Measurements from ENCODE around the gene GNG2. TPM values are rescaled to one million over a fixed set of nuclear protein-coding genes. Genes with fewer than 3 reads are reported as not detected.

The GNG2 gene
- polyA plus RNA-seq, 1 of the 3 experiments (the other 2 are of a cell fraction), result 17.8 TPM

GRCh38 chr14:51942971-51943370, 82.6 kb downstream of the GNG2 start:
- Histone ChIP-seq H3K9ac (no peak overlapping the region), H4K20me1 (ENCODE audit: insufficient read depth) (no peaks in the 10 kb centered on the region), H3K9me2 (no peaks in the 10 kb centered on the region), H3K4me3 (ENCODE audit: low read depth in 2 of 2, low read length in 1 of 2) (no peak overlapping the region), H3K27me3 (ENCODE audit: insufficient read depth) (no peaks in the 10 kb centered on the region), H3K4me2 (no peak overlapping the region), H3F3A (replicated peaks; ENCODE audit: insufficient read depth) (no peaks in the 10 kb centered on the region), H3K9me3 (no peaks in the 10 kb centered on the region), H2AFZ (ENCODE audit: low read depth) (no peak overlapping the region), H3K4me1 (ENCODE audit: control insufficient read depth in 1 of 2, insufficient read depth in 2 of 2, low read depth in 1 of 2, low read length in 1 of 2) (peaks cover 0 to 3% of the 10 kb centered on the region in 2 experiments; a peak in 2 of 4 replicates), H3K36me3 (replicated peaks in 1 of 2; ENCODE audit: control insufficient read depth in 1 of 2, insufficient read depth in 2 of 2, low read length in 1 of 2) (peaks cover 0 to 2% of the 10 kb centered on the region in 2 experiments), H3K27ac (ENCODE audit: low read depth in 2 of 2, low read length in 1 of 2) (no peak overlapping the region), H3K79me2 (ENCODE audit: insufficient read depth) (no peaks in the 10 kb centered on the region)
- 88% methylated on average over 1 of the region's 2 CpGs for WGBS (ENCODE audit: low lambda C conversion rate)
- DNase-seq, result no peak
- POLR2A ChIA-PET, result no interaction called here
- TF ChIP-seq EP300 (IDR thresholded peaks at IDR 0.05; ENCODE audit: borderline replicate concordance in 1 of 2, low read depth in 1 of 2, low read length in 1 of 2), result no peak
- TF ChIP-seq NFIC (IDR thresholded peaks at IDR 0.05; ENCODE audit: borderline replicate concordance), result no peak
- no peak for TF ChIP-seq TAF1 (IDR thresholded peaks at IDR 0.05; ENCODE audit: borderline replicate concordance, low read depth, low read length)
- no peak for TF ChIP-seq MAX (IDR thresholded peaks at IDR 0.05; ENCODE audit: low read depth)
- no peak for TF ChIP-seq ELF1 (IDR thresholded peaks at IDR 0.05)
- no peak for TF ChIP-seq TCF12 (IDR thresholded peaks at IDR 0.05)
- TF ChIP-seq MEF2A (IDR thresholded peaks at IDR 0.05; ENCODE audit: borderline replicate concordance, low read depth), result no peak
- no peak for TF ChIP-seq FOXJ3 (CRISPR knock-in tag; IDR thresholded peaks at IDR 0.05)
- TF ChIP-seq, protein P1, sequence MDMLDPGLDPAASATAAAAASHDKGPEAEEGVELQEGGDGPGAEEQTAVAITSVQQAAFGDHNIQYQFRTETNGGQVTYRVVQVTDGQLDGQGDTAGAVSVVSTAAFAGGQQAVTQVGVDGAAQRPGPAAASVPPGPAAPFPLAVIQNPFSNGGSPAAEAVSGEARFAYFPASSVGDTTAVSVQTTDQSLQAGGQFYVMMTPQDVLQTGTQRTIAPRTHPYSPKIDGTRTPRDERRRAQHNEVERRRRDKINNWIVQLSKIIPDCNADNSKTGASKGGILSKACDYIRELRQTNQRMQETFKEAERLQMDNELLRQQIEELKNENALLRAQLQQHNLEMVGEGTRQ (IDR thresholded peaks at IDR 0.05; ENCODE audit: borderline replicate concordance, low read depth, low read length), result no peak
- TF ChIP-seq FOXM1 (IDR thresholded peaks at IDR 0.05; ENCODE audit: low read depth), result no peak
- TF ChIP-seq YY1 (IDR thresholded peaks at IDR 0.05; ENCODE audit: low read depth), result no peak
- CTCF ChIA-PET, result no interaction called here

GRCh38 chr14:51950007-51950406, 89.6 kb downstream of the GNG2 start:
- Histone ChIP-seq H3K4me2 (no peak overlapping the region), H3K79me2 (ENCODE audit: insufficient read depth) (no peaks in the 10 kb centered on the region), H3K9me2 (no peaks in the 10 kb centered on the region), H3F3A (replicated peaks; ENCODE audit: insufficient read depth) (no peaks in the 10 kb centered on the region), H3K27me3 (ENCODE audit: insufficient read depth) (no peaks in the 10 kb centered on the region), H3K4me3 (ENCODE audit: low read depth in 2 of 2, low read length in 1 of 2) (no peak overlapping the region), H2AFZ (ENCODE audit: low read depth) (no peak overlapping the region), H3K9ac (no peak overlapping the region), H3K4me1 (ENCODE audit: control insufficient read depth in 1 of 2, insufficient read depth in 2 of 2, low read depth in 1 of 2, low read length in 1 of 2) (no peaks in the 10 kb centered on the region), H3K36me3 (replicated peaks in 1 of 2; ENCODE audit: control insufficient read depth in 1 of 2, insufficient read depth in 2 of 2, low read length in 1 of 2) (peaks cover 22 to 23% of the 10 kb centered on the region in 2 experiments), H3K27ac (ENCODE audit: low read depth in 2 of 2, low read length in 1 of 2) (no peak overlapping the region), H3K9me3 (no peaks in the 10 kb centered on the region), H4K20me1 (ENCODE audit: insufficient read depth) (no peaks in the 10 kb centered on the region)
- CTCF ChIA-PET, result no interaction called here
- 56% methylated on average over 2 of the region's 2 CpGs for WGBS (ENCODE audit: low lambda C conversion rate)
- DNase-seq, result no peak
- POLR2A ChIA-PET, result no interaction called here
- no peak for TF ChIP-seq POLR2AphosphoS5 (IDR thresholded peaks at IDR 0.05; ENCODE audit: low read depth, low read length)
- no peak for TF ChIP-seq RAD21 (IDR thresholded peaks at IDR 0.05; ENCODE audit: low read length)
- no peak for TF ChIP-seq RFX5 (IDR thresholded peaks at IDR 0.05; ENCODE audit: low read length)
- TF ChIP-seq, protein P2, sequence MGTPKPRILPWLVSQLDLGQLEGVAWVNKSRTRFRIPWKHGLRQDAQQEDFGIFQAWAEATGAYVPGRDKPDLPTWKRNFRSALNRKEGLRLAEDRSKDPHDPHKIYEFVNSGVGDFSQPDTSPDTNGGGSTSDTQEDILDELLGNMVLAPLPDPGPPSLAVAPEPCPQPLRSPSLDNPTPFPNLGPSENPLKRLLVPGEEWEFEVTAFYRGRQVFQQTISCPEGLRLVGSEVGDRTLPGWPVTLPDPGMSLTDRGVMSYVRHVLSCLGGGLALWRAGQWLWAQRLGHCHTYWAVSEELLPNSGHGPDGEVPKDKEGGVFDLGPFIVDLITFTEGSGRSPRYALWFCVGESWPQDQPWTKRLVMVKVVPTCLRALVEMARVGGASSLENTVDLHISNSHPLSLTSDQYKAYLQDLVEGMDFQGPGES (IDR thresholded peaks at IDR 0.05; ENCODE audit: low read depth, low read length), result no peak
- TF ChIP-seq PBX3 (IDR thresholded peaks at IDR 0.05), result no peak
- TF ChIP-seq SMC3 (IDR thresholded peaks at IDR 0.05; ENCODE audit: low read depth, low read length), result no peak
- no peak for TF ChIP-seq MXI1 (IDR thresholded peaks at IDR 0.05; ENCODE audit: low read depth, low read length)
- no peak for TF ChIP-seq ELF1 (IDR thresholded peaks at IDR 0.05)
- no peak for TF ChIP-seq MEF2A (IDR thresholded peaks at IDR 0.05; ENCODE audit: borderline replicate concordance, low read depth)
- TF ChIP-seq EZH2phosphoT487 (IDR thresholded peaks at IDR 0.05; ENCODE audit: borderline replicate concordance, low read depth), result no peak
- no peak for TF ChIP-seq SIN3A (IDR thresholded peaks at IDR 0.05; ENCODE audit: borderline replicate concordance, low read depth, low read length)
- TF ChIP-seq YY1 (IDR thresholded peaks at IDR 0.05; ENCODE audit: low read depth), result no peak
- no peak for TF ChIP-seq GABPA (IDR thresholded peaks at IDR 0.05; ENCODE audit: low read depth)
- TF ChIP-seq, protein P3, sequence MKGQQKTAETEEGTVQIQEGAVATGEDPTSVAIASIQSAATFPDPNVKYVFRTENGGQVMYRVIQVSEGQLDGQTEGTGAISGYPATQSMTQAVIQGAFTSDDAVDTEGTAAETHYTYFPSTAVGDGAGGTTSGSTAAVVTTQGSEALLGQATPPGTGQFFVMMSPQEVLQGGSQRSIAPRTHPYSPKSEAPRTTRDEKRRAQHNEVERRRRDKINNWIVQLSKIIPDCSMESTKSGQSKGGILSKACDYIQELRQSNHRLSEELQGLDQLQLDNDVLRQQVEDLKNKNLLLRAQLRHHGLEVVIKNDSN (IDR thresholded peaks at IDR 0.05; ENCODE audit: borderline replicate concordance, low read depth), result no peak
- no peak for TF ChIP-seq EP300 (IDR thresholded peaks at IDR 0.05; ENCODE audit: borderline replicate concordance in 1 of 2, low read depth in 1 of 2, low read length in 1 of 2)
- TF ChIP-seq FOXM1 (IDR thresholded peaks at IDR 0.05; ENCODE audit: low read depth), result no peak
- no peak for TF ChIP-seq TCF12 (IDR thresholded peaks at IDR 0.05)
- TF ChIP-seq MAX (IDR thresholded peaks at IDR 0.05; ENCODE audit: low read depth), result no peak

Measured in SK-N-SH (cell line).